Liver (tissue), 9 donors: Measurements from ENCODE around the gene HDDC2. TPM values are rescaled to one million over a fixed set of nuclear protein-coding genes. Genes with fewer than 3 reads are reported as not detected.

Source experiments
- DNase-seq: peaks from one replicate; pipeline ENCODE4 v3.0.0-alpha.2; 2017; ENCODE audit warnings: low spot score
- H3K27ac ChIP-seq, 2 donors: one replicate each; pipeline ENCODE4 v1.7.0; 2013; ENCODE audit warnings: inconsistent platforms in 2 of 2, low read length in 2 of 2, control low read depth in 1 of 2, low read depth in 1 of 2, mild to moderate bottlenecking in 1 of 2
- H3K27me3 ChIP-seq, 4 donors: one replicate each; pipeline versions ENCODE4 v1.6.1 to v1.7.0; 2013; ENCODE audit warnings: low read length in 3 of 4, inconsistent platforms in 1 of 4, mild to moderate bottlenecking in 1 of 4, moderate library complexity in 1 of 4; ENCODE audit not compliant: control insufficient read depth in 4 of 4, insufficient read depth in 4 of 4
- H3K36me3 ChIP-seq, 4 donors: one replicate each; pipeline versions ENCODE4 v1.6.1 to v1.7.0; 2013; ENCODE audit warnings: low read length in 3 of 4, mild to moderate bottlenecking in 3 of 4, low read depth in 1 of 4, moderate library complexity in 1 of 4; ENCODE audit not compliant: control insufficient read depth in 4 of 4, insufficient read depth in 3 of 4
- H3K4me1 ChIP-seq, 4 donors: one replicate each; pipeline versions ENCODE4 v1.6.1 to v1.7.0; 2013; ENCODE audit warnings: low read length in 3 of 4, mild to moderate bottlenecking in 3 of 4, moderate library complexity in 1 of 4; ENCODE audit not compliant: control insufficient read depth in 4 of 4, insufficient read depth in 4 of 4
- H3K4me3 ChIP-seq, 3 donors: one replicate each; pipeline versions ENCODE4 v1.6.1 to v1.7.0; 2013; ENCODE audit warnings: low read length in 3 of 3, control low read depth in 1 of 3, low read depth in 1 of 3, mild to moderate bottlenecking in 1 of 3
- H3K9ac ChIP-seq, 2 donors: one replicate each; pipeline ENCODE4 v1.7.0; 2013; ENCODE audit warnings: low read length in 2 of 2, mild to moderate bottlenecking in 2 of 2, moderate library complexity in 2 of 2, control low read depth in 1 of 2, low read depth in 1 of 2
- H3K9me3 ChIP-seq, 4 donors: one replicate each; pipeline versions ENCODE4 v1.6.1 to v1.7.0; 2013; ENCODE audit warnings: low read length in 3 of 4; ENCODE audit not compliant: control insufficient read depth in 4 of 4
- EGR1 ChIP-seq, 2 donors: IDR thresholded peaks; 2 replicates each; pipeline ENCODE4 v1.6.1; 2016 to 2018; ENCODE audit warnings: antibody characterized with exemption in 2 of 2, low read depth in 2 of 2
- FOXA1 ChIP-seq: IDR thresholded peaks from 2 replicates; pipeline ENCODE4 v1.6.1; 2016; ENCODE audit warnings: antibody characterized with exemption
- FOXA2 ChIP-seq: IDR thresholded peaks from 2 replicates; pipeline ENCODE4 v1.6.1; 2016; ENCODE audit warnings: antibody characterized with exemption
- GABPA ChIP-seq, 2 donors: IDR thresholded peaks in 1 of 2; conservative IDR thresholded peaks in 1 of 2; 2 replicates each; pipeline ENCODE4 v1.6.1; 2016; ENCODE audit warnings: antibody characterized with exemption in 2 of 2, mild to moderate bottlenecking in 1 of 2, moderate library complexity in 1 of 2
- HNF4A ChIP-seq, 2 donors: conservative IDR thresholded peaks; 2 replicates each; pipeline ENCODE4 v1.6.1; 2016; ENCODE audit warnings: antibody characterized with exemption in 2 of 2, mild to moderate bottlenecking in 2 of 2
- HNF4G ChIP-seq: IDR thresholded peaks from 2 replicates; pipeline ENCODE4 v1.6.1; 2016; ENCODE audit warnings: antibody characterized with exemption
- JUND ChIP-seq, 2 donors: IDR thresholded peaks; 2 replicates each; pipeline ENCODE4 v1.6.1; 2016; ENCODE audit warnings: antibody characterized with exemption in 2 of 2
- NR2F2 ChIP-seq: IDR thresholded peaks from 2 replicates; pipeline ENCODE4 v1.6.1; 2016; ENCODE audit warnings: antibody characterized with exemption
- RAD21 ChIP-seq, 2 donors: IDR thresholded peaks; 2 replicates each; pipeline ENCODE4 v1.6.1; 2016; ENCODE audit warnings: antibody characterized with exemption in 2 of 2, mild to moderate bottlenecking in 2 of 2
- RXRA ChIP-seq, 2 donors: IDR thresholded peaks; 2 replicates each; pipeline ENCODE4 v1.6.1; 2017 to 2018; ENCODE audit warnings: antibody characterized with exemption in 2 of 2, mild to moderate bottlenecking in 1 of 2
- SP1 ChIP-seq: IDR thresholded peaks from 2 replicates; pipeline ENCODE4 v1.6.1; 2018; ENCODE audit warnings: antibody characterized with exemption, mild to moderate bottlenecking
- TAF1 ChIP-seq: conservative IDR thresholded peaks from 2 replicates; pipeline ENCODE4 v1.6.1; 2016; ENCODE audit warnings: antibody characterized with exemption, mild to moderate bottlenecking
- YY1 ChIP-seq: IDR thresholded peaks from 2 replicates; pipeline ENCODE4 v1.6.1; 2016; ENCODE audit warnings: antibody characterized with exemption, mild to moderate bottlenecking
- WGBS: extraction: QIAGEN DNeasy Blood & Tissue Kit; methylation state at CpG from one replicate; pipeline ENCODE4 v1.1.7; 2013; 5-methylcytosine and 5-hydroxymethylcytosine counted together
- polyA plus RNA-seq, 2 donors: library from polyadenylated mRNA; stranded (reverse) in 1 of 2; unstranded in 1 of 2; fragments of 200-250 nt in 1 of 2; fragments of >200 nt in 1 of 2; fragmentation: Nextera tagmentation in 1 of 2; extraction: Ambion mirVana in 1 of 2; gene quantifications; one replicate each; pipeline versions ENCODE4 v1.2.1 to v1.2.3, GENCODE V29; 2013 to 2015
- total RNA-seq, 2 donors: library from RNA; depleted of rRNA; stranded (reverse); fragments of >200 nt; gene quantifications; one replicate each; pipeline ENCODE4 v1.2.3, GENCODE V29; 2014
- TF ChIP-seq, protein P1 (sequence below): IDR thresholded peaks from 2 replicates; pipeline ENCODE4 v1.6.1; 2016; ENCODE audit warnings: antibody characterized with exemption
- TF ChIP-seq, protein P2 (sequence below): IDR thresholded peaks from 2 replicates; pipeline ENCODE4 v1.6.1; 2016; ENCODE audit warnings: antibody characterized with exemption
- TF ChIP-seq, protein P3 (sequence below): IDR thresholded peaks from 2 replicates; pipeline ENCODE4 v1.6.1; 2016; ENCODE audit warnings: antibody characterized with exemption
- TF ChIP-seq, protein P4 (sequence below): IDR thresholded peaks from 2 replicates; pipeline ENCODE4 v1.6.1; 2016; ENCODE audit warnings: antibody characterized with exemption, mild to moderate bottlenecking
- TF ChIP-seq, protein P5 (sequence below): fragments of 150-350 bp; IDR thresholded peaks from 2 replicates; pipeline ENCODE4 v1.5.1; 2017; ENCODE audit warnings: improper control_type of control experiment, low read depth, low read length; ENCODE audit not compliant: missing input control
- donor health status: healthy.
- donor health status: healthy.
- donor health status: healthy.
- donor health status: healthy.
- donor health status: healthy.

The HDDC2 gene
- total and polyA plus RNA-seq, 4 donors = 8.8 to 21.0 (median 11.8) TPM

DNA sequence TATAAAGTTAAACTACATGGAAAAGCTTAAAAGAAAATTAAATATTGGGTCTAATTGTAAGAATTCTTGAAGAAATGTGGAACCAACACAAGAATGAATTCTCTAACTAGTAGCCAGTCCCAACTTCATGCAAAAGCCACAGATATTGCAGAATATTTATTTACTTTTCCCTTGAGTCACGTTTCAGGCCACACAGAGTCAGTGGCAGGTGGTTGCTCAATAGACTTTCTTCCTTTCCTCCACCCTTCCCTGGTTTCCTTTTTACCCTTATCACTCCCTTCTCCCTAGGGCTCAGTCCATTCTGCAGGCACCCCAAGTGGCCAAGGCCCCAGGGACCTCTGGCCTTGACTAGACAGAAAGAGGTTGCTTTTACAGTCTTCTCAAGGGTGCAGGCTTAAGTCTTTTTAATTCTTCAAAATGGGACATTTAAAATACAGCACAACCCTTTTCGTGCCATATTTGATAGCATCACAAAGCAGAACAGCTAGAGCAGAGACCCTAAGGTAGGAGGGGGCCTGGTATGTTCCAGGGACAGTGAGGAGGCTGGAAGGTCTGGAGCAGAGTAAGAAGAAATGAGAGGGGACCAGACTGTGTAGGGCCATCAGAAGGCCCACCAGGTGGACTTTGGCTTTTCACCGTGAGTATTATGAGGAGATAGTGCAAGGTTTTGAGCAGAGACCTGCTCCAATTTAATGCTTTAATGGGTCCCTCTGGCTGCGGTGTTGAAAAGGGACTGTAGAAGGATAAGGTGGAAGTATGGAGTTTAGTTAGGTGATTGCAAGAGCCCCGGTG is 65.0 kb downstream of the HDDC2 start:
- Histone ChIP-seq H3K9me3 (no peaks in the 10 kb centered on the region), H3K4me1 (no peaks in the 10 kb centered on the region), H3K4me3 (no peak overlapping the region), H3K9ac (no peak overlapping the region), H3K27ac (no peak overlapping the region), H3K27me3 (no peaks in the 10 kb centered on the region), H3K36me3 (no peaks in the 10 kb centered on the region)
- DNase-seq = no peak
- 75% methylated on average over 5 of the region's 5 CpGs for WGBS
- TF ChIP-seq, protein P1, sequence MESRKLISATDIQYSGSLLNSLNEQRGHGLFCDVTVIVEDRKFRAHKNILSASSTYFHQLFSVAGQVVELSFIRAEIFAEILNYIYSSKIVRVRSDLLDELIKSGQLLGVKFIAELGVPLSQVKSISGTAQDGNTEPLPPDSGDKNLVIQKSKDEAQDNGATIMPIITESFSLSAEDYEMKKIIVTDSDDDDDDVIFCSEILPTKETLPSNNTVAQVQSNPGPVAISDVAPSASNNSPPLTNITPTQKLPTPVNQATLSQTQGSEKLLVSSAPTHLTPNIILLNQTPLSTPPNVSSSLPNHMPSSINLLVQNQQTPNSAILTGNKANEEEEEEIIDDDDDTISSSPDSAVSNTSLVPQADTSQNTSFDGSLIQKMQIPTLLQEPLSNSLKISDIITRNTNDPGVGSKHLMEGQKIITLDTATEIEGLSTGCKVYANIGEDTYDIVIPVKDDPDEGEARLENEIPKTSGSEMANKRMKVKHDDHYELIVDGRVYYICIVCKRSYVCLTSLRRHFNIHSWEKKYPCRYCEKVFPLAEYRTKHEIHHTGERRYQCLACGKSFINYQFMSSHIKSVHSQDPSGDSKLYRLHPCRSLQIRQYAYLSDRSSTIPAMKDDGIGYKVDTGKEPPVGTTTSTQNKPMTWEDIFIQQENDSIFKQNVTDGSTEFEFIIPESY = no peak
- TF ChIP-seq FOXA2 (no peak), JUND (IDR thresholded peaks at IDR 0.05) (no peak)
- TF ChIP-seq, protein P2, sequence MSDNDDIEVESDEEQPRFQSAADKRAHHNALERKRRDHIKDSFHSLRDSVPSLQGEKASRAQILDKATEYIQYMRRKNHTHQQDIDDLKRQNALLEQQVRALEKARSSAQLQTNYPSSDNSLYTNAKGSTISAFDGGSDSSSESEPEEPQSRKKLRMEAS = peak; percentile 8

DNA sequence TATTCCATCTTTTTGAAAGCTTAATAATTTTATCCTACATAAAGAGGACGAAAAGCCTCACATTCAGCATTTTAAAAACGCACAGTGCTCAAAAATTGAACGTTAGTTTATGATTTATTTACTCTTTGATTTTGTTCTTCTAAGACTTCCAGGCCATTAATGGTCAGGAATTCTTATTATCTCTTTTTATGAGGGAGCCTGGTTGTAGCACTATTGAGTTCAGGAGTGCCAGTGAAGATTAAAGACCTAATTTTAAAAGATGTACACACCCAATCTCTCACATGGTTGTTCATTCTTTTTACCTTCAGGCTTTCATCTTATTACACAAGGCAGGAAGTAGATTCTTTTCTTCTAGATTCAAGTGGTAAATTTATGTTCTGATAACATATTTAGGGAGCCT is 68.6 kb downstream of the HDDC2 start:
- no peak for DNase-seq
- Histone ChIP-seq H3K27ac (no peak overlapping the region), H3K9me3 (no peaks in the 10 kb centered on the region), H3K36me3 (no peaks in the 10 kb centered on the region), H3K9ac (no peak overlapping the region), H3K4me1 (no peaks in the 10 kb centered on the region), H3K27me3 (no peaks in the 10 kb centered on the region), H3K4me3 (no peak overlapping the region)
- TF ChIP-seq RXRA (IDR thresholded peaks at IDR 0.05) (no peak), FOXA2 (no peak), GABPA (IDR thresholded peaks at IDR 0.05 in 1 of 2, conservative IDR thresholded peaks at IDR 0.05 in 1 of 2) (no peak), TAF1 (no peak), NR2F2 (no peak), JUND (IDR thresholded peaks at IDR 0.05) (no peak), EGR1 (IDR thresholded peaks at IDR 0.05; ENCODE audit: low read depth in 2 of 2) (no peak), FOXA1 (no peak), YY1 (no peak), HNF4A (conservative IDR thresholded peaks at IDR 0.05) (no peak), SP1 (no peak), HNF4G (no peak), RAD21 (IDR thresholded peaks at IDR 0.05) (no peak)
- TF ChIP-seq, protein P3, sequence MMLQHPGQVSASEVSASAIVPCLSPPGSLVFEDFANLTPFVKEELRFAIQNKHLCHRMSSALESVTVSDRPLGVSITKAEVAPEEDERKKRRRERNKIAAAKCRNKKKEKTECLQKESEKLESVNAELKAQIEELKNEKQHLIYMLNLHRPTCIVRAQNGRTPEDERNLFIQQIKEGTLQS = no peak
- TF ChIP-seq, protein P4, sequence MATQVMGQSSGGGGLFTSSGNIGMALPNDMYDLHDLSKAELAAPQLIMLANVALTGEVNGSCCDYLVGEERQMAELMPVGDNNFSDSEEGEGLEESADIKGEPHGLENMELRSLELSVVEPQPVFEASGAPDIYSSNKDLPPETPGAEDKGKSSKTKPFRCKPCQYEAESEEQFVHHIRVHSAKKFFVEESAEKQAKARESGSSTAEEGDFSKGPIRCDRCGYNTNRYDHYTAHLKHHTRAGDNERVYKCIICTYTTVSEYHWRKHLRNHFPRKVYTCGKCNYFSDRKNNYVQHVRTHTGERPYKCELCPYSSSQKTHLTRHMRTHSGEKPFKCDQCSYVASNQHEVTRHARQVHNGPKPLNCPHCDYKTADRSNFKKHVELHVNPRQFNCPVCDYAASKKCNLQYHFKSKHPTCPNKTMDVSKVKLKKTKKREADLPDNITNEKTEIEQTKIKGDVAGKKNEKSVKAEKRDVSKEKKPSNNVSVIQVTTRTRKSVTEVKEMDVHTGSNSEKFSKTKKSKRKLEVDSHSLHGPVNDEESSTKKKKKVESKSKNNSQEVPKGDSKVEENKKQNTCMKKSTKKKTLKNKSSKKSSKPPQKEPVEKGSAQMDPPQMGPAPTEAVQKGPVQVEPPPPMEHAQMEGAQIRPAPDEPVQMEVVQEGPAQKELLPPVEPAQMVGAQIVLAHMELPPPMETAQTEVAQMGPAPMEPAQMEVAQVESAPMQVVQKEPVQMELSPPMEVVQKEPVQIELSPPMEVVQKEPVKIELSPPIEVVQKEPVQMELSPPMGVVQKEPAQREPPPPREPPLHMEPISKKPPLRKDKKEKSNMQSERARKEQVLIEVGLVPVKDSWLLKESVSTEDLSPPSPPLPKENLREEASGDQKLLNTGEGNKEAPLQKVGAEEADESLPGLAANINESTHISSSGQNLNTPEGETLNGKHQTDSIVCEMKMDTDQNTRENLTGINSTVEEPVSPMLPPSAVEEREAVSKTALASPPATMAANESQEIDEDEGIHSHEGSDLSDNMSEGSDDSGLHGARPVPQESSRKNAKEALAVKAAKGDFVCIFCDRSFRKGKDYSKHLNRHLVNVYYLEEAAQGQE = no peak
- TF ChIP-seq, protein P5, sequence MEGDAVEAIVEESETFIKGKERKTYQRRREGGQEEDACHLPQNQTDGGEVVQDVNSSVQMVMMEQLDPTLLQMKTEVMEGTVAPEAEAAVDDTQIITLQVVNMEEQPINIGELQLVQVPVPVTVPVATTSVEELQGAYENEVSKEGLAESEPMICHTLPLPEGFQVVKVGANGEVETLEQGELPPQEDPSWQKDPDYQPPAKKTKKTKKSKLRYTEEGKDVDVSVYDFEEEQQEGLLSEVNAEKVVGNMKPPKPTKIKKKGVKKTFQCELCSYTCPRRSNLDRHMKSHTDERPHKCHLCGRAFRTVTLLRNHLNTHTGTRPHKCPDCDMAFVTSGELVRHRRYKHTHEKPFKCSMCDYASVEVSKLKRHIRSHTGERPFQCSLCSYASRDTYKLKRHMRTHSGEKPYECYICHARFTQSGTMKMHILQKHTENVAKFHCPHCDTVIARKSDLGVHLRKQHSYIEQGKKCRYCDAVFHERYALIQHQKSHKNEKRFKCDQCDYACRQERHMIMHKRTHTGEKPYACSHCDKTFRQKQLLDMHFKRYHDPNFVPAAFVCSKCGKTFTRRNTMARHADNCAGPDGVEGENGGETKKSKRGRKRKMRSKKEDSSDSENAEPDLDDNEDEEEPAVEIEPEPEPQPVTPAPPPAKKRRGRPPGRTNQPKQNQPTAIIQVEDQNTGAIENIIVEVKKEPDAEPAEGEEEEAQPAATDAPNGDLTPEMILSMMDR = no peak
- TF ChIP-seq, protein P1 = no peak
- TF ChIP-seq, protein P2 = no peak
- 81% methylated on average over 3 of the region's 3 CpGs for WGBS
